Measurements from ENCODE around the gene NXPH3.

NXPH3 gene

GRCh38 chr17:49576917-49577649 lies 1.4 kb downstream of the NXPH3 start:
- no peak for DNase-seq

GRCh38 chr17:49577650-49577934 lies 1.9 kb downstream of the NXPH3 start:
- peak; percentile 71 for DNase-seq

GRCh38 chr17:49577963-49578362 lies 2.3 kb downstream of the NXPH3 start:
- DNase-seq, result no peak

- no peak for DNase-seq
Observed at GRCh38 chr17:49578414-49578813, 2.7 kb downstream of the NXPH3 start.

GRCh38 chr17:49578952-49579500 lies 3.4 kb downstream of the NXPH3 start:
- DNase-seq, result no peak

- no peak for DNase-seq
Observed at GRCh38 chr17:49579522-49579921, 3.9 kb downstream of the NXPH3 start.

- DNase-seq, result no peak
Observed at GRCh38 chr17:49580055-49580721, 4.5 kb downstream of the NXPH3 start.

- DNase-seq, result no peak
Observed at GRCh38 chr17:49580981-49581647, 5.4 kb downstream of the NXPH3 start.

GRCh38 chr17:49581648-49581998 lies 6.0 kb downstream of the NXPH3 start:
- DNase-seq, result no peak

GRCh38 chr17:49582055-49582722 lies 6.5 kb downstream of the NXPH3 start:
- no peak for DNase-seq

GRCh38 chr17:49582789-49583188 lies 7.1 kb downstream of the NXPH3 start:
- DNase-seq, result no peak

GRCh38 chr17:49583226-49583625 lies 7.6 kb downstream of the NXPH3 start:
- DNase-seq, result no peak

- no peak for DNase-seq
Observed at GRCh38 chr17:49583889-49584288, 8.2 kb downstream of the NXPH3 start.

- DNase-seq, result peak; percentile 21
Observed at GRCh38 chr17:49585422-49586027, 9.9 kb downstream of the NXPH3 start.

- no peak for DNase-seq
Observed at GRCh38 chr17:49587366-49588073, 11.8 kb downstream of the NXPH3 start.

GRCh38 chr17:49588312-49588711 lies 12.6 kb downstream of the NXPH3 start:
- no peak for DNase-seq

- DNase-seq, result no peak
Observed at GRCh38 chr17:49588726-49589576, 13.3 kb downstream of the NXPH3 start.

- no peak for DNase-seq
Observed at GRCh38 chr17:49589577-49589927, 13.9 kb downstream of the NXPH3 start.

GRCh38 chr17:49590874-49591273 lies 15.2 kb downstream of the NXPH3 start:
- no peak for DNase-seq

GRCh38 chr17:49592263-49592662 lies 16.6 kb downstream of the NXPH3 start:
- no peak for DNase-seq

- no peak for DNase-seq
Observed at GRCh38 chr17:49595328-49595727, 19.7 kb downstream of the NXPH3 start.

GRCh38 chr17:49595980-49596379 lies 20.3 kb downstream of the NXPH3 start:
- DNase-seq, result no peak
